ENCODE data around the gene ELAC2.

GRCh38 chr17:13003454-13003851 is 14.4 kb downstream of the ELAC2 start:
- TF ChIP-seq POLR2AphosphoS5 (IDR thresholded peaks at IDR 0.05), result no peak
- TF ChIP-seq CTCF (IDR thresholded peaks at IDR 0.05; ENCODE audit: poor library complexity, severe bottlenecking), result peak; percentile 15
- no peak for TF ChIP-seq TAF1 (IDR thresholded peaks at IDR 0.05; ENCODE audit: low read depth)
- no peak for TF ChIP-seq RAD21 (conservative IDR thresholded peaks at IDR 0.05)
- TF ChIP-seq EP300 (conservative IDR thresholded peaks at IDR 0.05; ENCODE audit: poor library complexity, severe bottlenecking), result no peak
- no peak for TF ChIP-seq EZH2 (IDR thresholded peaks at IDR 0.05; ENCODE audit: borderline replicate concordance, insufficient read depth, low read length, poor library complexity, severe bottlenecking)
- TF ChIP-seq SMC3 (conservative IDR thresholded peaks at IDR 0.05; ENCODE audit: poor library complexity), result no peak
